ENCODE measurements around the gene DBNDD1.

DNA sequence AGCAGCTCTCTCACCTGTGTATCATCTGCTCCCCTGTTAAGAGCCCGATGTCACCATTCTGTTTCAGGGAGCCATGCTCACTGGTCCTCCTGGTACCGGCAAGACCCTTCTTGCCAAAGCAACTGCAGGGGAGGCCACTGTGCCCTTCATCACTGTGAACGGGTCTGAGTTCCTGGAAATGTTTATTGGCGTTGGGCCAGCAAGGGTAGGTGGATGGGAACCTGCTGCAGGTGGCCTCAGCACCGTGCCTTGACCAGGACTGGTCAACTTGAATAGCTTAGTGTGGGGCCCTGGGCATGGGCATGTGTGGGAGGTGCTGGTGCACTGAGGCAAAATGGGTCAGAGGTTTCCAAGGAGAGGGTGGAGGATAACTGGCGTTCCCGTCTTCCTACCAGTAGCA lies 28.5 kb downstream of the DBNDD1 start:
- TF ChIP-seq, protein P1, sequence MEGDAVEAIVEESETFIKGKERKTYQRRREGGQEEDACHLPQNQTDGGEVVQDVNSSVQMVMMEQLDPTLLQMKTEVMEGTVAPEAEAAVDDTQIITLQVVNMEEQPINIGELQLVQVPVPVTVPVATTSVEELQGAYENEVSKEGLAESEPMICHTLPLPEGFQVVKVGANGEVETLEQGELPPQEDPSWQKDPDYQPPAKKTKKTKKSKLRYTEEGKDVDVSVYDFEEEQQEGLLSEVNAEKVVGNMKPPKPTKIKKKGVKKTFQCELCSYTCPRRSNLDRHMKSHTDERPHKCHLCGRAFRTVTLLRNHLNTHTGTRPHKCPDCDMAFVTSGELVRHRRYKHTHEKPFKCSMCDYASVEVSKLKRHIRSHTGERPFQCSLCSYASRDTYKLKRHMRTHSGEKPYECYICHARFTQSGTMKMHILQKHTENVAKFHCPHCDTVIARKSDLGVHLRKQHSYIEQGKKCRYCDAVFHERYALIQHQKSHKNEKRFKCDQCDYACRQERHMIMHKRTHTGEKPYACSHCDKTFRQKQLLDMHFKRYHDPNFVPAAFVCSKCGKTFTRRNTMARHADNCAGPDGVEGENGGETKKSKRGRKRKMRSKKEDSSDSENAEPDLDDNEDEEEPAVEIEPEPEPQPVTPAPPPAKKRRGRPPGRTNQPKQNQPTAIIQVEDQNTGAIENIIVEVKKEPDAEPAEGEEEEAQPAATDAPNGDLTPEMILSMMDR (IDR thresholded peaks at IDR 0.05): no peak
- TF ChIP-seq POLR2A (IDR thresholded peaks at IDR 0.05) (no peak), POLR2AphosphoS5 (IDR thresholded peaks at IDR 0.05) (no peak)
